Stimulated activated CD8-positive, alpha-beta memory T cell treated with anti-CD3 and anti-CD28 coated beads, Interleukin-15, amount 100 ng/mL, for 4 hours (primary cell): Measurements from ENCODE around the gene KIF3B.
"Not testable (repeated sequence)": the region's sequence is repeated elsewhere in the genome, so short reads cannot be mapped to it uniquely, and the experiment has no call there.

ENCODE experiments used
- DNase-seq, 2 donors: peaks; one replicate each; pipeline ENCODE4 v3.0.0-alpha.2; 2020; ENCODE audit warnings: low read depth in 2 of 2

Gene KIF3B

GRCh38 chr20:32277361-32278198 lies at the start of gene KIF3B:
Gene KIF3B, plus strand, starts transcription at chr20:32277651. Its CDS starts 32,127 bp downstream, at chr20:32309778.
- peak; percentile 77 to 85 for DNase-seq

- DNase-seq = no peak
Observed at GRCh38 chr20:32227744-32228688, 49.4 kb upstream of the KIF3B start.

GRCh38 chr20:32229251-32229747 lies 48.2 kb upstream of the KIF3B start:
- no peak for DNase-seq

GRCh38 chr20:32230707-32231106 lies 46.7 kb upstream of the KIF3B start:
- DNase-seq = no peak

- DNase-seq = no peak
Observed at GRCh38 chr20:32231245-32231644, 46.2 kb upstream of the KIF3B start.

- peak in 1 of 2 donors; percentile 7 for DNase-seq
Observed at GRCh38 chr20:32231847-32232246, 45.6 kb upstream of the KIF3B start.

- no peak for DNase-seq
Observed at GRCh38 chr20:32232326-32232886, 45.0 kb upstream of the KIF3B start.

- no peak for DNase-seq
Observed at GRCh38 chr20:32233286-32233685, 44.2 kb upstream of the KIF3B start.

GRCh38 chr20:32234135-32234808 lies 43.2 kb upstream of the KIF3B start:
- DNase-seq = no peak

- DNase-seq = no peak
Observed at GRCh38 chr20:32235331-32236047, 42.0 kb upstream of the KIF3B start.

GRCh38 chr20:32236048-32236533 lies 41.4 kb upstream of the KIF3B start:
- no peak for DNase-seq

- no peak for DNase-seq
Observed at GRCh38 chr20:32236819-32237218, 40.6 kb upstream of the KIF3B start.

- DNase-seq = no peak
Observed at GRCh38 chr20:32237419-32237818, 40.0 kb upstream of the KIF3B start.

GRCh38 chr20:32238483-32239425 lies 38.7 kb upstream of the KIF3B start:
- no peak for DNase-seq

GRCh38 chr20:32240205-32240604 lies 37.2 kb upstream of the KIF3B start:
- no peak for DNase-seq

- no peak for DNase-seq
Observed at GRCh38 chr20:32241807-32242206, 35.6 kb upstream of the KIF3B start.

- DNase-seq = no peak
Observed at GRCh38 chr20:32244150-32244823, 33.2 kb upstream of the KIF3B start.

- no peak for DNase-seq
Observed at GRCh38 chr20:32244959-32245358, 32.5 kb upstream of the KIF3B start.

GRCh38 chr20:32246208-32246607 lies 31.2 kb upstream of the KIF3B start:
- not testable (repeated sequence) for DNase-seq
